Skeletal muscle tissue (tissue), 4 donors: ENCODE measurements around the gene TBC1D3I. TPM values are rescaled to one million over a fixed set of nuclear protein-coding genes. Genes with fewer than 3 reads are reported as not detected.
"Not testable (repeated sequence)": the region's sequence is repeated elsewhere in the genome, so short reads cannot be mapped to it uniquely, and the experiment has no call there.

Experiments used
- H3K27ac ChIP-seq: one replicate; pipeline ENCODE4 v1.7.0; 2013; ENCODE audit warnings: mild to moderate bottlenecking, low read depth, low read length, inconsistent platforms
- H3K27me3 ChIP-seq, 3 donors: one replicate each; pipeline ENCODE4 v1.7.0; 2013; ENCODE audit warnings: low read length in 3 of 3; ENCODE audit not compliant: control insufficient read depth in 3 of 3, insufficient read depth in 3 of 3
- H3K36me3 ChIP-seq, 3 donors: one replicate each; pipeline ENCODE4 v1.7.0; 2013; ENCODE audit warnings: low read length in 3 of 3; ENCODE audit not compliant: control insufficient read depth in 3 of 3, insufficient read depth in 3 of 3
- H3K4me1 ChIP-seq, 3 donors: one replicate each; pipeline ENCODE4 v1.7.0; 2013; ENCODE audit warnings: low read length in 3 of 3, mild to moderate bottlenecking in 3 of 3; ENCODE audit not compliant: control insufficient read depth in 3 of 3, insufficient read depth in 3 of 3
- H3K4me3 ChIP-seq, 3 donors: one replicate each; pipeline ENCODE4 v1.7.0; 2013; ENCODE audit warnings: low read length in 3 of 3
- H3K9ac ChIP-seq, 3 donors: one replicate each; pipeline ENCODE4 v1.7.0; 2013; ENCODE audit warnings: low read length in 3 of 3, mild to moderate bottlenecking in 3 of 3, moderate library complexity in 2 of 3, low read depth in 1 of 3
- H3K9me3 ChIP-seq, 3 donors: one replicate each; pipeline ENCODE4 v1.7.0; 2013; ENCODE audit warnings: low read length in 3 of 3; ENCODE audit not compliant: control insufficient read depth in 3 of 3
- total RNA-seq: library from RNA; depleted of rRNA; stranded (reverse); fragments of >200 nt; gene quantifications from one replicate; pipeline ENCODE4 v1.2.3, GENCODE V29; 2014
- donor health status: Osteomylitis.

Gene TBC1D3I
- total RNA-seq: under 0.01 TPM

DNA sequence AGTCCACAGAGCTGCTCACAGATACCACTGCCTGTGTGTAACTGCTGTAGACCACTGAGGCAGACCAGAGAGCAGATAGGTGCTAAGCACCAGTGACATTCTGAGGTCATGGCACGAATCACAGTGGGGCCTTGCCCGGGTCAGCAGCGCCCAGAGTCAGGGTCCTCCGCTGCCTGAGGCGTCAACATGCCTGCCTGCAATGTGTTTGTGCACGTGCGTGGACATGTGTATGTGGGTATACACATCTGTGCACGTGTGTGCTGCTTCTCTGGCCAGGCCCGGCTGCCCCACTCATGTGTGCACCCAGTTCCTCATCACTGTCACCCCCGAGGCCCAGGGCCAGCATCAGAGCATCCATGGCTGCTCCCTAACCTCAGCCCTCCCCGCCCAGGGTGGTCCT is at the start of gene TBC1D3I:
TSS of gene TBC1D3I (minus strand) at position 101 of the 400 bp plus-strand sequence. CDS start 1,585 bp downstream, outside the sequence.
- H3K9ac ChIP-seq: not testable (repeated sequence)

DNA sequence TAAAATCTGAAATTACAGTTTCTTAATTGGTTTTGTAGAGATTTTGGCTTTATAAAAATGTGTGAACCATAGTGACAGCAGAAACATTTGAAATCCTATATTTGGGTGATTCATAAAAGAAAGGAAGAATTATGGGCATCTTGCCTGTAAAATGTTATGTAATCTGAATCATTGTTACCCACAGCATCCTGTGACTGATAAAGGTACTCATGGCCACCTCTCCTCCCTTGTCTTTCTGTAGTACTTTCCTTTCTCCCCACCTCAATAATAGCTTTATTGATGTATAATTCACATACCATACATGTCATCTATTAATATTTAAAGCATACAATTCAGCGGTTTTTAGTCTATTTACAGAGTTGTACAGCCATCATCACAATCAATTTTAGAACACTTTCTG is 30.8 kb upstream of the TBC1D3I start:
- H3K36me3 ChIP-seq, H3K9ac ChIP-seq, H3K27ac ChIP-seq, H3K27me3 ChIP-seq, H3K9me3 ChIP-seq, H3K4me1 ChIP-seq, H3K4me3 ChIP-seq: not testable (repeated sequence)

More for the DNA sequence above, at the start of gene TBC1D3I:
- not testable (repeated sequence) for H3K9me3 ChIP-seq, H3K27ac ChIP-seq, H3K27me3 ChIP-seq, H3K4me3 ChIP-seq, H3K4me1 ChIP-seq, H3K36me3 ChIP-seq

DNA sequence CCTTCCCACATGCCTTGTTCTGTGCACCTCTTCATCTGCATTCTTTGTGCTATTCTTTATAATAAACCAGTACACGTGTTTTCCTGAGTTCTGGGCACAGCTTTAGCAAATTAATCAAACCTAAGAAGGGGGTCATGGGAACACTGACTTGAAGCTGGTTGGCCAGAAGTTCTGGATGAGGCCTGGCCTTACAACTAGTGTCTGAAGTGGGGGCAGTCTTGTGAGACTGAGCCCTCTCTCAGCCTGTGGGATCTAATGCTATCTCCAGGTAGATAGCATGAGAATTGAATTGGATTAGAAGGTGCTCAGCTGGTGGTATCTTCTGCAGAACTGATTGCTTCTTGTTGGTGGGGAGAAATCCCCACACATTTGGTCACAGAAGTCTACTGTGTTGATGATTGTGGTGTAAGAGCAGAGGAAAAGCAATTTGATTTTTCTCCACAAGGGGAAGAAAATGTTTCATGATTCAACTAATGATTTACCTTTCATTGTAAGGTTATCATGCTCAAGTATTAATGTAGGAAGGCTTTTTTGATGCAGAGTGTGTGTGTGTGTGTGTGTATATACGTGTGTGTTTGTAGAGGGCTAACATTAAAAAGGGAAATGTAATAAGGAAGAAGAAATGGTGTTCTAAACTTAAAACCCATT is 25.7 kb upstream of the TBC1D3I start:
- not testable (repeated sequence) for H3K9me3 ChIP-seq, H3K4me3 ChIP-seq, H3K27me3 ChIP-seq

DNA sequence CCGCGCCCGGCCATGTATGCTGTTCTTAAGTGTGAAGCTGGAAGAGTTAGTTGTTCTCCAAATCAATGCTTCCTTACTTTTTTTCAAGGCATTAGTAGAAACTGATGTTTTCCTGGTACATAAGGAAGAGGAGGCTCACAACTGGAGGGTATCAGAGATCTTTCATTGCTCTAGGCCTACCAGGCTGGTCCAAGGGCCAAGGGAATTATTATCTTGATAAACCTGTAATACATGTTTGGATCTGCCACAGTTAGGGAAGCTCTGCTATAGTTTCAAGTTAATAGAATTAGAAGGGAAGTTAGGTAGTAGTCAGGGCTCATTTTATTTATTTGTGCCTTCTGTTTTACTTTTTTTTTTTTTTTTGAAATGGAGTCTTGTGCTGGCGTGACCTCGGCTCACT is 19.8 kb upstream of the TBC1D3I start:
- not testable (repeated sequence) for H3K27ac ChIP-seq, H3K4me3 ChIP-seq, H3K9ac ChIP-seq, H3K4me1 ChIP-seq, H3K36me3 ChIP-seq, H3K27me3 ChIP-seq, H3K9me3 ChIP-seq

More for the DNA sequence above, 25.7 kb upstream of the TBC1D3I start:
- H3K9ac ChIP-seq, H3K4me1 ChIP-seq, H3K36me3 ChIP-seq, H3K27ac ChIP-seq: not testable (repeated sequence)

DNA sequence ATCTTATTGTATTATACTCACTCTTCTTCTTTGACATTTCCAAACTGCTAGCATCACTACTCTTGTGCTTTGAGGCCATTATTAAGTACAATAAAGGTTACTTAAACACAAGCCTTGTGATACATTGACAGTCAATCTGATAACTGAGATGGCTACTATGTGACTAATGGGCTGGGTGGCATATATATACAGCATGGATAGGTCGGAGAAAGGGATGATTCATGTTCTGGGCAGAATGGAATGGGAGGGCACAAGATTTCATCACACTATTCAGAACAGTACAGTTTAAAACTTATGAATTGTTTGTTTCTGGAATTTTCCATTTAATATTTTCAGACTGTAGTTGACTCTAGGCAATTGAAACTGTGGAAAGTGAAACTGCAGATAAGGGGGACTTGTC is 18.9 kb upstream of the TBC1D3I start:
- H3K4me1 ChIP-seq, H3K36me3 ChIP-seq, H3K9me3 ChIP-seq, H3K4me3 ChIP-seq, H3K9ac ChIP-seq, H3K27me3 ChIP-seq, H3K27ac ChIP-seq: not testable (repeated sequence)

DNA sequence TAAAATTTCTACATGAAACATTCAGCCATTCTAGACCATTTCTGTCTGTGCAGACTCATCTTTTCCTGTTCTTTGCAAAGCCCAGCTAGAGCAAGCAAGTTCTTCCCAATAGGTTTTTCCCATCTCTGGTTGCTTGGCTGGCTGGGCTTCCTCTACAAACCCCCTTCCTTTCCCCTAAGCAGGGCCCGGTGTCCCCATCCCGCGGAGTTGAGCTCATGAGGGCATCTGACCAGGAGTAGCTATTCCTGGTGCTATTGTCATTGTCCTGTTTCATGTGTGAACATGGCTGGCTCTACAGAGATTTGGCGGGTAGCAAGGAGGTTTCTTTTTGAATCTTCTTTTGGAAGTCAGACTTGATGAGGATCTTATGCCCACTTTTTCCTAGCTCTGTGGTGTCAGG is 22.3 kb downstream of the TBC1D3I start:
- H3K27me3 ChIP-seq, H3K9ac ChIP-seq, H3K9me3 ChIP-seq, H3K4me3 ChIP-seq, H3K4me1 ChIP-seq, H3K36me3 ChIP-seq, H3K27ac ChIP-seq: not testable (repeated sequence)

DNA sequence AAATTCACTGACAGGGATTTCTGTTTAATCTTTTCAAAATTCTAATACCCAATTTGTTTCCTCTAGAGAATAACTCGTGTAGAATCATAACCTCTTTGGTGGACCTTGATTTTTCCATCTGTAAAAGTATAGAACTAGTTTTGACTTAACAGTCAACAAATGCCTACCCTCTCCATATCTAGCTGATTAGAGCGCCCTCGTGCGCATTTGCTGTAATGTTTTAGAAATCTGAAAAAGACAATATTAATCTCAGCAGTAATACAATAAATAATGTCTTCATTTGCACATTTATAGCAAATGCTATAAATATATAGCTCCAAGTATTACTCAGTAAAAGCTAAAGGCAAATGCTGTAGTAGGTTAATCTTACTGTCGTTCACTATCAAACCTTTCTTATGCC is 34.7 kb downstream of the TBC1D3I start:
- H3K27ac ChIP-seq, H3K4me3 ChIP-seq, H3K4me1 ChIP-seq, H3K9me3 ChIP-seq, H3K9ac ChIP-seq, H3K36me3 ChIP-seq, H3K27me3 ChIP-seq: not testable (repeated sequence)

DNA sequence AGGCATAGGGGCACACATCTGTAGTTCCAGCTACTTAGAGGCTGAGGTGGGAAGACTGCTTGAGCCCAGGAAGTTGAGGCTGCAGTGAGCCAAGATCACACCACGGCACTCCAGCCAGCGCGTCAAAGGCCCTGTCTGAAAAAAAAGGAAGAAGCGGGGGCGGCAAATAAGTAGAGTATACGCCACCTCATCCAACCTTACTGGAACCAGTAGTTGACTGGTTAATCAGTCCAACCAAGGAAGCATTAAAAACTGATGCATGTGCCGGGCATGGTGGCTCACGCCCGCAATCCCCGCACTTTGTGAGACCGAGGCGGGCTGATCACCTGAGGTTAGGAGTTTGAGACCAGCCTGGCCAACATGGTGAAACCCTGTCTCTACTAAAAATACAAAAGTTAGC is 41.4 kb downstream of the TBC1D3I start:
- not testable (repeated sequence) for H3K9ac ChIP-seq, H3K9me3 ChIP-seq, H3K27ac ChIP-seq, H3K27me3 ChIP-seq, H3K36me3 ChIP-seq, H3K4me1 ChIP-seq, H3K4me3 ChIP-seq

DNA sequence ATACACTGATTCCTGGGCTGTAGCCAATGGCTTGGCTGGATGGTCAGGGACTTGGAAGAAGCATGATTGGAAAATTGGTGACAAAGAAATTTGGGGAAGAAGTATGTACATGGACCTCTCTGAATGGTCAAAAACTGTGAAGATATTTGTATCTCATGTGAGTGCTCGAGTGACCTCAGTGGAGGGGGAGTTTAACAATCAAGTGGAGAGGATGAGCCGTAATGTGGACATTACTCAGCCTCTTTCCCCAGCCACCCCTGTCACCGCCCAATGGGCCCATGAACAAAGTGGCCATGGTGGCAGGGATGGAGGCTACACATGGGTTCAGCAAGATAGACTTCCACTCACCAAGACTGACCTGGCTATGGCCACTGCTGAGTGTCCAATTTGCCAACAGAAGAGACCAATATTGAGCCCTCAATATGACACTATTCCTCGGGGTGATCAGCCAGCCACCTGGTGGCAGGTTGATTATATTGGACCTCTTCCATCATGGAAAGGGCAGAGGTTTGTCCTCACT is 42.7 kb downstream of the TBC1D3I start:
- H3K27ac ChIP-seq, H3K9me3 ChIP-seq, H3K9ac ChIP-seq, H3K4me1 ChIP-seq, H3K27me3 ChIP-seq, H3K36me3 ChIP-seq, H3K4me3 ChIP-seq: not testable (repeated sequence)

DNA sequence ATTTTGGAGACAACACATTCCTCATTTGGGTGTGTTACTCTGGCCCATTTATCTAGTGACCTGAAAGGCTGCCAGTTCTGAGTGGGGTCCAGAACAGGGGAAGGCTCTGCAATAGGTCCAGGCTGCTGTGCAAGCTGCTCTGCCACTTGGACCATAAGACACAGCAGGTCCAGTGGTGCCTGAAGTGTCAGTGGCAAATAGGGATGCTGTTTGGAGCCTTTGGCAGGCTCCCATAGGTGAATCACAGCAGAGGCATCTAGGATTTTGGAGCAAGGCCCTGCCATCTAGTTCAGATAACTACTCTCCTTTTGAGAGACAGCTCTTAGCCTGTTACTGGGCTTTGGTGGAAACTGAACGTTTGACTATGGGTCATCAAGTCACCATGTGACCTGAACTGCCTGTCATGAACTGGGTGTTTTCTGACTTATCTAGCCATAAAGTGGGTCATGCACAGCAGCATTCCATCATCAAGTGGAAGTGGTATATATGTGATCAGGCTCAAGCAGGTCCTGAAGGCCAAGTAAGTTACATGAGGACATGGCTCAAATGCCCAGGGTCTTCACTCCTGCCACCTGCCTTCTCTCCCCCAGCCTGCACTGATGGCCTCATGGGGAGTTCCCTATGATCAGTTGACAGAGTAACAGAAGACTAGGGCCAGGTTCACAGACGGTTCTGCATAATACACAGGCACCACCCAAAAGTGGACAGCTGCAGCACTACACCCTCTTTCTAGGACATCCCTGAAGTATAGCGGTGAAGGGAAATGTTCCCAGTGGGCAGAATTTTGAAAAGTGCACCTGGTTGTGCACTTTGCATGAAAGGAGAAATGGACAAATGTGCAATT is 43.4 kb downstream of the TBC1D3I start:
- not testable (repeated sequence) for H3K9me3 ChIP-seq, H3K36me3 ChIP-seq, H3K4me1 ChIP-seq, H3K9ac ChIP-seq, H3K4me3 ChIP-seq, H3K27me3 ChIP-seq, H3K27ac ChIP-seq
